H1 (cell line): ENCODE measurements around the gene IL20RB. TPM values are rescaled to one million over a fixed set of nuclear protein-coding genes. Genes with fewer than 3 reads are reported as not detected.

Source experiments
- CTCF ChIA-PET: fragments of 300-600 bp; sonication (Branson Sonifier 250); formaldehyde crosslinking; loops from one replicate; lab custom pipeline; 2021; ENCODE audit not compliant: partially characterized antibody; lab: Charles Lee
- POLR2A ChIA-PET: fragments of 300-600 bp; sonication (Branson Sonifier 250); formaldehyde crosslinking; loops from one replicate; lab custom pipeline; 2021; ENCODE audit warnings: inconsistent platforms; ENCODE audit not compliant: partially characterized antibody; lab: Charles Lee
- DNase-seq, 2 experiments: peaks; one replicate each; pipeline versions ENCODE4 v3.0.0 to v3.0.0-alpha.2; 2010 to 2022; ENCODE audit warnings: low spot score in 2 of 2, low read depth in 1 of 2, mixed read lengths in 1 of 2
- FAIRE-seq: peaks from 2 replicates; lab custom pipeline; 2011; peaks lifted over from hg19 to GRCh38; lab: Jason Lieb, UNC
- H2AFZ ChIP-seq: 2 replicates; pipeline ENCODE4 v1.8.1; 2012; ENCODE audit warnings: low read length, inconsistent platforms
- H2AK5ac ChIP-seq: 2 replicates; pipeline ENCODE4 v1.6.1; 2013; ENCODE audit warnings: low read depth, low read length
- H2BK120ac ChIP-seq: replicated peaks from 2 replicates; pipeline ENCODE3; 2013; ENCODE audit warnings: low read depth, low read length, inconsistent platforms
- H2BK12ac ChIP-seq: 2 replicates; pipeline ENCODE4 v1.6.1; 2013; ENCODE audit warnings: low read depth, low read length
- H2BK15ac ChIP-seq: 2 replicates; pipeline ENCODE4 v1.6.1; 2013; ENCODE audit warnings: low read length
- H2BK20ac ChIP-seq: 2 replicates; pipeline ENCODE4 v1.6.1; 2013; ENCODE audit warnings: low read length
- H2BK5ac ChIP-seq: 2 replicates; pipeline ENCODE4 v1.6.1; 2013; ENCODE audit warnings: low read depth, low read length
- H3K14ac ChIP-seq: 2 replicates; pipeline ENCODE4 v1.6.1; 2013; ENCODE audit warnings: inconsistent platforms; ENCODE audit not compliant: insufficient read length
- H3K18ac ChIP-seq: 2 replicates; pipeline ENCODE4 v1.6.1; 2013; ENCODE audit warnings: low read length; ENCODE audit errors: extremely low read depth
- H3K23ac ChIP-seq: 2 replicates; pipeline ENCODE4 v1.6.1; 2013; ENCODE audit warnings: inconsistent platforms; ENCODE audit not compliant: insufficient read length
- H3K23me2 ChIP-seq: 2 replicates; pipeline ENCODE4 v1.6.1; 2013; ENCODE audit warnings: low read depth, low read length
- H3K27ac ChIP-seq: 2 replicates; pipeline ENCODE4 v1.6.1; 2011; ENCODE audit warnings: low read depth, low read length, inconsistent platforms
- H3K27me3 ChIP-seq, 4 experiments: replicated peaks in 1 of 4; 1 replicate in 1 of 4; 2 replicates in 3 of 4; pipeline versions ENCODE4 v1.6.1 to v1.8.1; 2011 to 2013; ENCODE audit warnings: low read length in 3 of 4, mild to moderate bottlenecking in 3 of 4, inconsistent platforms in 2 of 4, mixed read lengths in 2 of 4, moderate library complexity in 1 of 4; ENCODE audit not compliant: control insufficient read depth in 3 of 4, insufficient read depth in 3 of 4; ENCODE audit errors: extremely low read depth in 1 of 4
- H3K36me3 ChIP-seq, 4 experiments: 2 replicates each; pipeline versions ENCODE4 v1.6.1 to v1.8.1; 2011 to 2013; ENCODE audit warnings: mild to moderate bottlenecking in 4 of 4, low read length in 3 of 4, moderate library complexity in 2 of 4, control low read depth in 1 of 4, inconsistent platforms in 1 of 4; ENCODE audit not compliant: insufficient read depth in 4 of 4, control insufficient read depth in 2 of 4
- H3K4ac ChIP-seq: replicated peaks from 2 replicates; pipeline ENCODE3; 2013; ENCODE audit warnings: low read length, low read depth, mixed read lengths, inconsistent platforms; ENCODE audit not compliant: insufficient read length
- H3K4me1 ChIP-seq, 4 experiments: replicated peaks in 1 of 4; 1 replicate in 1 of 4; 2 replicates in 3 of 4; pipeline versions ENCODE4 v1.6.1 to v1.8.1; 2011 to 2013; ENCODE audit warnings: low read length in 3 of 4, inconsistent platforms in 2 of 4, mixed read lengths in 1 of 4; ENCODE audit not compliant: insufficient read depth in 4 of 4, control insufficient read depth in 3 of 4
- H3K4me2 ChIP-seq, 2 experiments: 2 replicates each; pipeline versions ENCODE4 v1.6.1 to v1.8.1; 2011 to 2013; ENCODE audit warnings: low read depth in 2 of 2, low read length in 2 of 2, control low read depth in 1 of 2, inconsistent platforms in 1 of 2, mild to moderate bottlenecking in 1 of 2; ENCODE audit not compliant: insufficient read depth in 1 of 2
- H3K4me3 ChIP-seq, 4 experiments: fragments of 200-600, 300-600 bp in 1 of 4; sonication (generic), shearing (Covaris generic), sonication (Bioruptor Twin) in 1 of 4; 2 replicates each; pipeline versions ENCODE4 v1.5.1 to v1.8.1; 2011 to 2016; ENCODE audit warnings: low read length in 4 of 4, low read depth in 3 of 4, control low read depth in 2 of 4, inconsistent platforms in 2 of 4, mild to moderate bottlenecking in 2 of 4, mixed read lengths in 1 of 4, moderate library complexity in 1 of 4; ENCODE audit not compliant: insufficient read depth in 2 of 4; ENCODE audit errors: extremely low read depth in 1 of 4
- H3K56ac ChIP-seq: replicated peaks from 2 replicates; pipeline ENCODE3; 2013; ENCODE audit warnings: low read depth, mild to moderate bottlenecking, mixed read lengths, low read length, inconsistent platforms; ENCODE audit not compliant: insufficient read length
- H3K79me1 ChIP-seq: 2 replicates; pipeline ENCODE4 v1.6.1; 2013; ENCODE audit warnings: low read depth, low read length, control low read depth
- H3K79me2 ChIP-seq, 2 experiments: 2 replicates each; pipeline versions ENCODE4 v1.6.1 to v1.8.1; 2012 to 2013; ENCODE audit warnings: low read length in 2 of 2, mild to moderate bottlenecking in 2 of 2, inconsistent platforms in 1 of 2; ENCODE audit not compliant: insufficient read depth in 2 of 2, control insufficient read depth in 1 of 2
- H3K9ac ChIP-seq, 4 experiments: replicated peaks in 1 of 4; 1 replicate in 1 of 4; 2 replicates in 3 of 4; pipeline versions ENCODE4 v1.6.1 to v1.8.1; 2011 to 2013; ENCODE audit warnings: low read depth in 3 of 4, low read length in 3 of 4, control low read depth in 2 of 4, mild to moderate bottlenecking in 2 of 4, moderate library complexity in 2 of 4, inconsistent platforms in 1 of 4; ENCODE audit errors: extremely low read depth in 1 of 4
- H3K9me3 ChIP-seq, 2 experiments: 2 replicates each; pipeline versions ENCODE4 v1.6.1 to v1.8.1; 2012 to 2013; ENCODE audit warnings: mild to moderate bottlenecking in 2 of 2, moderate library complexity in 2 of 2, control low read depth in 1 of 2, inconsistent platforms in 1 of 2, low read depth in 1 of 2, low read length in 1 of 2, mixed read lengths in 1 of 2; ENCODE audit not compliant: insufficient read depth in 2 of 2
- H4K20me1 ChIP-seq, 2 experiments: replicated peaks in 1 of 2; 2 replicates each; pipeline versions ENCODE3 to v1.8.1; 2011 to 2013; ENCODE audit warnings: inconsistent platforms in 2 of 2, low read length in 2 of 2, mild to moderate bottlenecking in 1 of 2; ENCODE audit not compliant: insufficient read depth in 2 of 2, control insufficient read depth in 1 of 2
- H4K5ac ChIP-seq: 2 replicates; pipeline ENCODE4 v1.6.1; 2013; ENCODE audit warnings: low read length, low read depth, mixed read lengths, inconsistent platforms; ENCODE audit not compliant: insufficient read length
- H4K8ac ChIP-seq: 2 replicates; pipeline ENCODE4 v1.8.0; 2013; ENCODE audit warnings: mild to moderate bottlenecking, moderate library complexity, low read length, inconsistent platforms; ENCODE audit not compliant: insufficient read depth; ENCODE audit errors: extremely low read depth
- H4K91ac ChIP-seq: replicated peaks from 2 replicates; pipeline ENCODE3; 2013; ENCODE audit warnings: low read length, mixed read lengths, inconsistent platforms; ENCODE audit not compliant: insufficient read length
- ATF2 ChIP-seq: IDR thresholded peaks from 2 replicates; pipeline ENCODE4 v1.6.1; 2012; ENCODE audit warnings: low read length, inconsistent platforms
- CHD1 ChIP-seq: IDR thresholded peaks from 2 replicates; pipeline ENCODE4 v1.6.1; 2012; ENCODE audit warnings: low read depth, low read length, improper control_type of control experiment
- EP300 ChIP-seq, 2 experiments: IDR thresholded peaks; 1 replicate in 1 of 2; 2 replicates in 1 of 2; pipeline ENCODE4 v1.6.1; 2011 to 2012; ENCODE audit warnings: low read depth in 2 of 2, low read length in 2 of 2, mild to moderate bottlenecking in 2 of 2, borderline replicate concordance in 1 of 2, inconsistent platforms in 1 of 2, moderate library complexity in 1 of 2
- MAFK ChIP-seq: IDR thresholded peaks from 2 replicates; pipeline ENCODE4 v1.6.1; 2012; ENCODE audit warnings: low read depth, mild to moderate bottlenecking, improper control_type of control experiment, low read length
- MAX ChIP-seq: IDR thresholded peaks from 2 replicates; pipeline ENCODE4 v1.6.1; 2012; ENCODE audit warnings: inconsistent platforms
- SIRT6 ChIP-seq: IDR thresholded peaks from one replicate; pipeline ENCODE4 v1.7.1; 2012; ENCODE audit warnings: low read length, inconsistent platforms
- SRF ChIP-seq: IDR thresholded peaks from 2 replicates; pipeline ENCODE4 v1.6.1; 2011; ENCODE audit warnings: mild to moderate bottlenecking, low read depth, low read length, moderate library complexity
- TAF1 ChIP-seq: IDR thresholded peaks from 2 replicates; pipeline ENCODE4 v1.6.1; 2011; ENCODE audit warnings: mild to moderate bottlenecking, low read depth, low read length
- TAF7 ChIP-seq: optimal IDR thresholded peaks from 2 replicates; pipeline ENCODE3; 2011; ENCODE audit warnings: low read depth, mild to moderate bottlenecking, inconsistent platforms, low read length, moderate library complexity, borderline replicate concordance
- TCF12 ChIP-seq: IDR thresholded peaks from 2 replicates; pipeline ENCODE4 v1.6.1; 2011; ENCODE audit warnings: low read depth, mild to moderate bottlenecking, low read length
- WGBS, 2 experiments: shearing (Covaris generic) in 1 of 2; methylation state at CpG; one replicate each; pipeline versions ENCODE4 v1.1.6 to v1.1.7; 2013 to 2015; ENCODE audit warnings: low lambda C conversion rate in 2 of 2, mixed read lengths in 2 of 2, inconsistent platforms in 1 of 2, low coverage in 1 of 2, missing lambda C conversion rate in 1 of 2; ENCODE audit not compliant: insufficient replicate concordance in 2 of 2, insufficient coverage in 1 of 2, insufficient read length in 1 of 2; ENCODE audit errors: extremely low coverage in 1 of 2, missing lambda C conversion rate in 1 of 2; 5-methylcytosine and 5-hydroxymethylcytosine counted together
- polyA plus RNA-seq, 7 experiments: library from polyadenylated mRNA; depleted of rRNA in 3 of 7; stranded (reverse) in 5 of 7; unstranded in 2 of 7; fragments of >200 nt in 5 of 7; fragments of 200-250 nt in 2 of 7; gene quantifications; 1 replicate in 5 of 7; 2 replicates in 1 of 7; 4 replicates in 1 of 7; pipeline versions ENCODE4 v1.2.1 to v1.2.3, GENCODE V29; 2011 to 2013; ENCODE audit warnings: missing spikeins in 2 of 7, mixed read lengths in 2 of 7
- total RNA-seq: library from RNA; stranded (reverse); fragmentation: NEBNext Ultra II Directional; extraction: Animal tissue kit (Norgen Biotek cat#: 25700); gene quantifications from 2 replicates; pipeline ENCODE4 v1.2.1, GENCODE V29; 2021

IL20RB gene
- total and polyA plus RNA-seq, 2 of the 8 experiments (the other 6 are each of a cell fraction or from before 2014, with no cell fraction given), result 1.6 to 1.8 TPM

DNA sequence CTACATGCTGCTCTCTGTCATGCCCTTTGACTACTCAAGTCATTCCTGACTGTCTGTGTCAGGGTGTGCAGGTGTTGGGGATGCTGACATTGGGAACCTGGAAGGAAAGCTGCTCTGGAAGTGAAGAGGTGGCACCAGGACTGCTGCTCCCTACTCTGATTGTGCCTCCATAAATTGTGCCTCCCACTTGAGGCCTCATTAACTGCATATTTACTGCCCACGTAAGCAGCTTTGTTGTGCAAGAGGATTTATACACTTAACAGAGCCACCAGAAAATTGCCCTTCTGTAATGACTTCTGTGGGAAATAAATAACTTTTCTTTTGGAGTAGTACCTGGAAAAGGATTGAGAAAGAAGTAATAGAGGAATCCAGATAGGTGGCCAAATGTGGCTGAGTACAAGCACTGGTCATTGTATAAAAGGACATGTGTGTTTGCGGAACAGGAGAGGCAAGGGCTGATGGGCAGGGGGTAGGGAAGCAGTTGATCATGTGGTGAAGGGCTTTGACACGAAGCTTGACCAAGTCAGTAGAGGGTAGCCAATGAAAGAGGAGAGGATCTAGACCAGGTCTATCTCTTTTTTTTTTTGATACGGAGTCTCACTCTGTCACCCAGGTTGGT, 24.8 kb downstream of the IL20RB start:
- H2AK5ac ChIP-seq, result no peak overlapping the region
- ChIA-PET CTCF (interaction anchor here (1.7 kb wide), 1 partner anchor 8 kb away, joined by 3 read pairs; no protein-coding TSS in a partner anchor), POLR2A (no interaction called here)
- H3K79me1 ChIP-seq, result 0 out of 2 replicates have a peak, but pooled peaks cover 4% of the 10 kb centered on the region
- no peaks in the 10 kb centered on the region for H3K27me3 ChIP-seq
- no peaks in the 10 kb centered on the region for H3K79me2 ChIP-seq
- no peak overlapping the region for H3K4me3 ChIP-seq
- TF ChIP-seq SIRT6, result no peak
- no peak for TF ChIP-seq TAF1
- TF ChIP-seq CHD1, result no peak
- no peak for TF ChIP-seq TCF12
- no peak for TF ChIP-seq MAFK
- TF ChIP-seq ATF2, result no peak
- TF ChIP-seq MAX, result no peak
- TF ChIP-seq TAF7, result no peak
- no peak for TF ChIP-seq SRF
- no peak for TF ChIP-seq EP300 (IDR thresholded peaks at IDR 0.05; ENCODE audit: borderline replicate concordance in 1 of 2, low read depth in 2 of 2, low read length in 2 of 2)
- FAIRE-seq (no peak), DNase-seq (no peak)
- H2BK20ac ChIP-seq, result no peak overlapping the region
- H3K4ac ChIP-seq, result no peak overlapping the region
- WGBS, 2 experiments, result 96% methylated on average over 4 of the region's 4 CpGs; no CpG with 5 or more reads in 1 of the 2 experiments
- H3K23ac ChIP-seq, result no peak overlapping the region
- no peak overlapping the region for H4K5ac ChIP-seq
- no peak overlapping the region for H3K14ac ChIP-seq
- H3K9me3 ChIP-seq, result peaks cover 0 to 4% of the 10 kb centered on the region in 2 experiments; a peak in 1 of 4 replicates
- no peak overlapping the region for H3K27ac ChIP-seq
- H3K4me2 ChIP-seq, result no peak overlapping the region
- H2BK5ac ChIP-seq, result no peak overlapping the region
- H2BK120ac ChIP-seq, result no peak overlapping the region
- H3K18ac ChIP-seq, result no peak overlapping the region
- H4K20me1 ChIP-seq, result no peaks in the 10 kb centered on the region
- no peak overlapping the region for H3K56ac ChIP-seq
- H3K36me3 ChIP-seq, result no peaks in the 10 kb centered on the region
- no peak overlapping the region for H4K91ac ChIP-seq
- H2AFZ ChIP-seq, result no peak overlapping the region
- no peaks in the 10 kb centered on the region for H3K4me1 ChIP-seq
- H2BK12ac ChIP-seq, result no peak overlapping the region
- H3K23me2 ChIP-seq, result peaks cover 2% of the 10 kb centered on the region; the same call in 1 of the 2 replicates
- no peak overlapping the region for H4K8ac ChIP-seq
- H2BK15ac ChIP-seq, result no peak overlapping the region
- H3K9ac ChIP-seq, result no peak overlapping the region
